ENCODE results near the gene DPH6.
"Not testable (repeated sequence)": the region's sequence is repeated elsewhere in the genome, so short reads cannot be mapped to it uniquely, and the experiment has no call there.

The DPH6 gene

DNA sequence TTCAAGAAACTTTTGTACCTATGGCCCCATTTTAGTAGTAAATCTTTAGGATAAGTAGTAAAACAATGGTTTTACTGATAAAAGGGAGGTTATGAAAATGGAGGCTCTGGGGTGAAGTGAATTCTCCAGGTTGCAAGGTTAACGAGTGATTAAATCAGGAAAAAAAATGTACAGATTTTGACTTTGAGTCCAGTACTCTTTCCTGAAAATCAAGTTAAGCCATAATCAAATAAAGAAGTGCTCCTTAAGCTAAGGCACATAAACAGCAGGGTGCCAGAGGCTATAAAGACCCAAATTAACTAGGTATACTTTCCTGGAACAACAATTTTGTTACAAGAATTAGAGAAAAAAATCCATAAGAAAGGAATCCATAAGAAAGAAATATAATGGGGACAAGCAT lies 114.7 kb downstream of the DPH6 start:
- DNase-seq: no peak

GRCh38 chr15:35430301-35430700 lies 115.7 kb downstream of the DPH6 start:
- no peak for DNase-seq

- DNase-seq: no peak
Observed at GRCh38 chr15:35427496-35427895, 118.5 kb downstream of the DPH6 start.

- no peak for DNase-seq
Observed at GRCh38 chr15:35427091-35427490, 118.9 kb downstream of the DPH6 start.

GRCh38 chr15:35410775-35411174 lies 135.2 kb downstream of the DPH6 start:
- no peak for DNase-seq

DNA sequence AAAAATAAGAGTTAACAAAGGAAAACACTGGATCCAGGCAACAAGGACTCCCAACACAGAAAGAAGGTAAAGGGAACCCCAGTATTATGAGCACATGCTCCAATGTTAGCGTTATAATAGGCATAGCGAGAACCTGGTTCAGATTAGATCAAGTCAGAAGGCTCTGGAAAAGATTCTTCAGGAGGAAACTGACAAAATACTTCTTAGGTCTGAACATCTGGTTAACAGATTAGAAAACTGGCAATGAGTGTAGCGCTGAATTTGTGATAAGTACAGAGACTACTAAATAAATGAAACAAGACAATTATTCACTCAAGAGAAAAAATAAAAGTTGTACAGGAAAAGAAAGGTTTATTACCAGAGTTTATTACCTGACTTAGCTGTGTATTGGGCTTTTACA lies 146.1 kb downstream of the DPH6 start:
- DNase-seq: no peak

DNA sequence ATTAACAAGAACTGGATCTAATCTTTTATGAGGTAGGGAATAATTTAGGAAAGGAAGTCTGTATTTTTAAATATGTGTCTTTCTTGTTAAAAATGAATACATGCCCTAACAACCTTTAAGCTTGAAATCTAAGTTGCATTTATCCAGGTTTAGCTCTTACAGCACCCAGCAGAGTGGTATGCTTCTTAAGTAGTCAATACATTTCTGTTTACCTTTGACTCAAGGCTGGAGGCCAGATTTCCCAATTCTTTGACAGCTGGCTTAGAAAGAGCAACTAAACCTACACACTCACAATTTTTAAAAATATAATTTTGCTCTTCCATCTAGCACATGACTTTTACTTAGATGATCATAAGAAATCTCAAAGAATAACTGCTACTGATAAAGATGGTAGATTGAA lies 148.9 kb downstream of the DPH6 start:
- DNase-seq: no peak

GRCh38 chr15:35394416-35394815 lies 151.5 kb downstream of the DPH6 start:
- no peak for DNase-seq

- DNase-seq: no peak
Observed at GRCh38 chr15:35393398-35393797, 152.6 kb downstream of the DPH6 start.

- DNase-seq: not testable (repeated sequence)
Observed at GRCh38 chr15:35391408-35391984, 154.5 kb downstream of the DPH6 start.

DNA sequence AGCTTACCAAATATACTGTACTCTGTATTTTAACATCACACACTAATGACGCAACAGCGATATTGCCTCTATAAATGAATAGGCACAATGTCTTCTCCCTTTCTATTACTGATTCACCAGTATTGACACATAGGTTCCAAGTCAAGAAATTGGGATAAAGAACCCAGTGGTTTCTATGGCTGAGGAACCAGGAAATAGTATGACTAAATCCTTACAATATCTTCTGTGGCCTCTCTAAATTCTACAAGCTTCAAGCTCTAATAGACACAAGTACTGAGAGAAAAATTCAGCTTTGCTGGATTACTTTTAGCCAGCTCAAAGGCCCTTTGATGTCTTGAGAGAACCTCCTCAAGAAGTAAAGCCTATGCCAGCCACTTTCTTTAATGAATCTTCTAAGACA lies 162.5 kb downstream of the DPH6 start:
- no peak for DNase-seq

- no peak for DNase-seq
Observed at GRCh38 chr15:35381328-35381727, 164.6 kb downstream of the DPH6 start.

DNA sequence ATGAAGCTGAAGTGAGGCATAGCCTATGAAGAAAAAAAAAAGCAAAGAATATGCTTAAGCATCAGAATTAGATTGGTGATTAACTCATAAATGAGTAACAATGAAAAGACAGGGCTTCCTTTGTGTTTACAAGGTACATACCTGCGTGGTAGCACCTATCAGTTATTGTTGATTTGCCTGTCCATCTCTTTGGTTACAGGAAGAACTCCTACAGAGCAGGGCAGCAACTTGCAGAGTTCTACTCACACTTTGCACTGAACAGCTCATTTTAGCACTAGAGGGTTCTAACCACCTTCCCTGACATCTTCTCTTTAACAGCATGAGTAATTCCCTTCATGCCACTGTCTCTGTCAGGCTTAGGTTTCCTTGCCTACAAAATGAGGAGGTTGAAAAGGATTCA lies 166.0 kb downstream of the DPH6 start:
- DNase-seq: no peak

DNA sequence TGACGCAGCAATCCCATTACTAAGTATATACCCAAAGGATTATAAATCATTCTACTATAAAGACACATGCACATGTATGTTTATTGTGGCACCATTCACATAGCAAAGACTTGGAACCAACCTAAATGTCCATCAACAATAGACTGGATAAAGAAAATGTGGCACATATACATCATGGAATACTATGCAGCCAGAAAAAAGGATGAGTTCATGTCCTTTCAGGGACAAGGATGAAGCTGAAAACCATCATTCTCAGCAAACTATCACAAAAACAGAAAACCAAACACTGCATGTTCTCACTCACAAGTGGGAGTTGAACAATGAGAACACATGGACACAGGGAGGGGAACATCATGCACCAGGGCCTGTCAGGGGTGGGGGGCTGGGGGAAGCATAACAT lies 167.5 kb downstream of the DPH6 start:
- DNase-seq: not testable (repeated sequence)

GRCh38 chr15:35376707-35377106 lies 169.3 kb downstream of the DPH6 start:
- no peak for DNase-seq

GRCh38 chr15:35374661-35375060 lies 171.3 kb downstream of the DPH6 start:
- no peak for DNase-seq

DNA sequence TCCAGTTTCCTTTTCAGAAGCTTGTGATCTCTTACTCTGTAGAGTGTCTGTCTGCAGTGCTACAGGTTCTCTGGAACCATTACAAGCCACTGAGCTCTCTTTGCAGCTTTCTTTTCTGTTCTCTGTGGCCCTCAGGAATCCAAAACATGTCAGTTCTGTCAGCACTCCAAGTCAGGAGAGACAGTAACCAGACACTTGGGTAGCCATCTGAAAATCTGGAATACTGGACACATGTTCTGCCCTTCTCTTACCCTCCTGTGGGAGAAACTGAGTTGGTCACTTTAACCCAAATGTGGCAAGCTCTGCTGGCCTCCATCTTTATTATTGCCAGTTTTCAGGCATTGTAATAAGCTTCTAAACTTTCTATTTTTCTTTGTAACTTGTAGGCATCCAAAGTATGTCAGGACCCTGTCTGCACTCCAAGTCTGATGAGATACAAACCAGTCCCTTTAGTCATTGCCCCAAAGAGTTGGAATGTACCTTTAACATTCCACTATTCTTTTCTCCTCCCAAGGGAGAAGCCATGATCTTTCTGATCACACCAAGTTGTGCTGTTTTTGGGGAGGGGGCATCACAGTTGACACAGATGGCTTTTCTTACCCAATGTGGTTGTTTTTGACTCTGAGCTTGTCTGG lies 183.7 kb downstream of the DPH6 start:
- no peak for DNase-seq

GRCh38 chr15:35358824-35359223 lies 187.1 kb downstream of the DPH6 start:
- DNase-seq: no peak

GRCh38 chr15:35351059-35351458 lies 194.9 kb downstream of the DPH6 start:
- DNase-seq: no peak

DNA sequence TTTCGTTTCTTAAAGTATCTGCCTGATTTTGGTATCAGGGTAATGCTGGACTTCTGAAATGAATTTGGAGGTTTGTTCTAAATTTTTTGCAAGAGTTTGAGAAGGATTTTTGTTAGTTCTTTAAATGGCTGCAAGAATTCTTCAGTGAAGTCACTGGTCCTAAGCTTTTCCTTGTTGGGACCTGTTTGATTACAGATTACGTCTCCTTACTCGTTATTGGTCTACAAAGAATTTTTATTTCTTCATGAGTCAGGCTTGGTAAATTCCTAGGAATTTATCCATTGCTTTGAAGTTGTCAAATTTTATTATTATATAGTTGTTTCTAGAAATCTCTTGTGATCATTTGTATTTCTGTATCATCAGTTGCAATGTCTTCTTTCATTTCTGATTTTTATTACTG lies 196.0 kb downstream of the DPH6 start:
- DNase-seq: no peak

- no peak for DNase-seq
Observed at GRCh38 chr15:35330916-35331315, 215.0 kb downstream of the DPH6 start.

DNA sequence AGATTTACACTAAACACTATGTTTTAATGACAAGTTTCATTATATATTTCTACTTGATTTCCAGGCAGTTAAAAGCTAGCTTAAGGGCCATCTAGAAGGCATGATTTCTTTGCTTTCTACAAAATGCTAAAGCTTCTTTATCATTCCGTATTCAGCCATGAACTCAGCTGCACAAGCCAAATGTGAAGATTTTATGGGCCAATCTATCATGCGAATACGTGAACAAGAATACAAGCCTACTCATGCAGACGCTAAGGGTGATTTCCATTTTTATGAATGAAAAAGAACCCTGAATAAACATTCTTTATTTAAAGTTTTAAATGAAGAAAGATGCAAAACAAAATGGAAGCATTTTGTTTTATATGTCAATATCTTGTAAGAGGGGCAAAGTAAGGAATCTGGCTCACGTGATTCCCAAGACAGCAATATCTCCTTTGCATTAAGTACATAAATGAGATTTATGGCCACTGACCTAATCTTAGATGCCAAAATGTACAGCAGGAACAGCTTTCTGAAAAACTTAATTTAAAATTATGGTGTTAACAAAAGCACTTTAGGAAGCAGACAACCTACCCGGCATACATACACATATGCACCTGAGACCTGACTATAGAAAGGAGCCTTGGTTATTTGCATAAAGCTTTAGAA lies 215.8 kb downstream of the DPH6 start:
- no peak for DNase-seq

DNA sequence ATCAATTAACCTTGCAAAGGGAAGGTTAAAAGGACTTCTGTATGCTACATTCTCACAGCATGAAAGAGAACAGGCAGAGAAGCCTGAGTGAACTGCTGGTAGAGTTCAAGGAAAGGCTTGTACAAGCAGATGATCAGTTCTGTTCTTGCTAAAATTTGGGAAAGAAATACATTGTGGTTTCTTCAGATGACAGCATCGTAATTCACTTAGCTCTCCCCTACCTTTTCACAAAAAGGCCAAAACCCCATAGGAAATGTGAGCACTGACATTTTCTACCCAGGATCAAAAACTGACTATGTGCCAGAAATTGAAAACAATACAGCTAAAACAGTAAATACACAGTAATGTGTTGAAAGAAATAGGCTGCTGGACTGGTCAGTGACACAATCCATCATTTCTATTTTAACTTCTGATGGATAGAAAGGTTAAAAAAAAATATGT lies 216.4 kb downstream of the DPH6 start:
- no peak for DNase-seq

DNA sequence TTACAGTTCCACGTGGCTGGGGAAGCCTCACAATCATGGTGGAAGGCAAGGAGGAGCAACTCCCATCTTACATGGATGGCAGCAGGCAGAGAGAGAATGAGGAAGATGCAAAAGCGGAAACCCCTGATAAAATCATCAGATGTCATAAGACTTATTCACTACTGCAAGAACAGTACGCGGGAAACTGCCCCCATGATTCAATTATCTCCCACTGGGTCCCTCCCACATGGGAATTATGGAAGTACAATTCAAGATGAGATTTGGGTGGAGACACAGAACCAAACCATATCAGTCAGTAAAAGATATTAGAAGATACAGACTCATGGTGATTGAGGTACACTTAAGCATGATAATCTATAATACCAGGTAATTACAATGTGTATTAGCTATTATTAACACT lies 217.1 kb downstream of the DPH6 start:
- not testable (repeated sequence) for DNase-seq

GRCh38 chr15:35327789-35328188 lies 218.2 kb downstream of the DPH6 start:
- no peak for DNase-seq
